ENCODE results near the gene HPCAL1.
"Not testable (repeated sequence)": the region's sequence is repeated elsewhere in the genome, so short reads cannot be mapped to it uniquely, and the experiment has no call there.

Gene HPCAL1

DNA sequence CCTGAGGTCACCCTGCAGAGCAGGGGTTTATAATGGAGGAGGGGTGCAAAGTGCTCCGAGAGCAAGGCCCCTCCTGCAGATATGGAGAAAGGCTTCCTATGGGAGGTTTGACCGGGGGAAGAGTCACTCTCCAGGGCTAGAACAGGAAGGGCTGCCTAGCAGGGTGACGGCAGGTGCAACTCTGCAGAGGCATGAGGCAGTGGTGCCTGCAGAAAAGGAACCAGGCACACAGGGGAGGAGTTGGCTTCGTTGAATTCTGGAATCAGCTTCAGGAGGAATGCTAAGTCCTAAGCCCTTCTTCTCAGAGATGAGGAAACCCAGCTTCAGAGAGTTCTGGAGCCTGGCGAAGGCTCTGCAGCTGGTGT lies 17.5 kb upstream of the HPCAL1 start:
- no peak for DNase-seq (ENCODE audit: low spot score)

GRCh38 chr2:10285556-10286198 lies 17.0 kb upstream of the HPCAL1 start:
- DNase-seq (ENCODE audit: low spot score), result no peak

- DNase-seq (ENCODE audit: low spot score), result no peak
Observed at GRCh38 chr2:10286216-10287037, 16.3 kb upstream of the HPCAL1 start.

DNA sequence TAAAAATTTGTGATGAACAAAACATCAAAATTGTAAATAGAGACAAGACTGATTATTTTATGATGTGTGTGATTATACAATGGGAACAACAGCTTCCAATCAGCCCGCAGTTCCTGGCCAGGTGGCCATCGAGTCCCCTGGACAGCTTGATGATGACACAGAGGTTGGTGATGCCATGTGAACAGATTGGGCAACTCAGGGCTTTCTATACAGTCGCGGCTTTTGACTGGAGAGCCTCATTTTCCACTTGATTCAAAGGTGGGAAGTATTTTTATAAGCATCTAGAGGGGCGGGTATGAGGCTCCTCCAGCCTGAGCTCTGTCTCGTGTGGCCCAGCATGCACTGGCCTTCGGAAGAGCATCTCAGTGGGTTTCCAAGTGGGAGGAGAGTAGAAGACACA lies 14.9 kb upstream of the HPCAL1 start:
- DNase-seq (ENCODE audit: low spot score), result no peak

- no peak for DNase-seq (ENCODE audit: low spot score)
Observed at GRCh38 chr2:10288606-10289005, 14.1 kb upstream of the HPCAL1 start.

- no peak for DNase-seq (ENCODE audit: low spot score)
Observed at GRCh38 chr2:10289352-10289751, 13.4 kb upstream of the HPCAL1 start.

GRCh38 chr2:10289891-10290290 lies 12.8 kb upstream of the HPCAL1 start:
- no peak for DNase-seq (ENCODE audit: low spot score)

DNA sequence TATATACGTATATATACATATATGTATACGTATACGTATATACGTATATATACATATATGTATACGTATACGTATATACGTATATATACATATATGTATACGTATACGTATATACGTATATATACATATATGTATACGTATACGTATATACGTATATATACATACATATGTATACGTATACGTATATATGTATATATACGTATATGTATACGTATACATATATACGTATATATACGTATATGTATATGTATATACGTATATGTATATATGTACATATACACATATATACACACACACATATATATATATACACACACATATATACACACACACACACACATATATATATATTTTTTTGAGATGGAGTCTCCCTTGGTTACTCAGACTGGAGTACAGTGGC lies 11.3 kb upstream of the HPCAL1 start:
- DNase-seq (ENCODE audit: low spot score), result not testable (repeated sequence)

DNA sequence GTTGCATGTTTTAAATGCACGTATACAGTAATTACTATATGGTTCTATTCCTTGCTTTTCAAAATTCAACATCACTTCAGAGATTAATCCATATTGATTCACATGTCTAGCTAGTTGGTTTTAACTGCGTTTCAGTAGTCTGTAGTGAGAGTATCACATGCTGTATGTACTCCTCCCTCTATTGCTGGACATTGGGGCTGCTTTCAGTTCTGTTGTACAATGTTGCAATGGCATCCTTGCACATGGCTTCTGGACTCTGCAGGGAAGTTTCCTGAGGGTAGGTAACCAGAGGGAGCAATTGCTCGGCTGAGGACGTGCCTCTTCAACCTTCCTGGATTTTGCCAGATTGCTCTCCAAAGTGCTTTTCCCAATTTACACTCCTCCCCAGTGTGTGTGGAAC lies 10.7 kb upstream of the HPCAL1 start:
- DNase-seq (ENCODE audit: low spot score), result no peak

- no peak for DNase-seq (ENCODE audit: low spot score)
Observed at GRCh38 chr2:10293603-10294002, 9.1 kb upstream of the HPCAL1 start.

GRCh38 chr2:10294077-10294476 lies 8.6 kb upstream of the HPCAL1 start:
- DNase-seq (ENCODE audit: low spot score), result no peak

GRCh38 chr2:10295649-10296048 lies 7.1 kb upstream of the HPCAL1 start:
- DNase-seq (ENCODE audit: low spot score), result not testable (repeated sequence)

DNA sequence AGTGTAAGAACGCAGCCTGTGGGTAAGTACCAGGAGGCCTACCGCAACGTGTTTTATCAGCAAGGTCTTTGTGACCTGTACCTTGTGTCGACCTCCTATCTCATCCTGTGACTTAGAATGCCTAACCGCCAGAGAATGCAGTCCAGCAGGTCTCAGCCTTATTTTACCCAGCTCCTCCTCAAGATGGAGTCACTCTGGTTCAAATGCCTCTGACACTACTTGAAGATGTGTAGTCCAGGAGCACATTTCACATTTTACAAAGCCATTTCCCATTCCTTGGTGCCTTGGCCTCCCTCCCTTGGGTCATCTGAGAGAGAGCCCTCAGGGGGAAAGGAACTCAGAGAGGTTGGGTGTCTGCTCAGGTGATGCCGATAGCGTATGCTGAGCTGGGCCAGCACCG lies 6.6 kb upstream of the HPCAL1 start:
- no peak for DNase-seq (ENCODE audit: low spot score)

DNA sequence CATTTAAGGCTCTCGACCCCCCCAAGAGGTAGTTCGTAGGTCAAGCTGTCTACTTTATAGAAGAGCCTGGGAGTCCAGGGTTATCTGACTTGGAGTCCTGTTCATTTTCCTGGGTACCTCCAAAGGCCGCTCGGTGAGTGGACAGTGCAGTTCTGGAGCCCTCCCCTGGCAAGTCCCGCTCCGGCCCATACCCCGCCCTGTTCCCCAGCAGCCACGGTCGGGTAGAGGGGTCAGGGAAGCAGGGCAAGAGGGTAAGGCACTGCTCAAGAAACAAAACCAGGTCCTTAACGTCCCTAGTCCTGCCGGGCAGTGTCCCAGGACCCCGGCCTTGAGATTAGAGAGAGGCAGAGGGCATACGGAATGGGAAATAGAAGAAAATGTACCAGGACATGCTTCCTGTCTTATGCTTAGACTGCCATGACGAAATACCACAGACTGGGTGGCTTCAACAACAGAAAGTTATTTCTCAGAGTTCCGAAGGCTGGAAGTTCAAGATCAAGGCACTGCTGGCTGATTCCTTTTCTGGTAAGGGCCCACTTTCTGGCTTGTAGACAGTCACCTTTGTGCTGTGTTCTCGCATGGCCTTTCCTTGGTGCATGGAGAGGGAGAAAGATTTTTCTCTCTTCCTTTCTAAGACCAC lies 5.4 kb upstream of the HPCAL1 start:
- no peak for DNase-seq (ENCODE audit: low spot score)

GRCh38 chr2:10297959-10298531 lies 4.7 kb upstream of the HPCAL1 start:
- DNase-seq (ENCODE audit: low spot score), result peak; percentile 49

DNA sequence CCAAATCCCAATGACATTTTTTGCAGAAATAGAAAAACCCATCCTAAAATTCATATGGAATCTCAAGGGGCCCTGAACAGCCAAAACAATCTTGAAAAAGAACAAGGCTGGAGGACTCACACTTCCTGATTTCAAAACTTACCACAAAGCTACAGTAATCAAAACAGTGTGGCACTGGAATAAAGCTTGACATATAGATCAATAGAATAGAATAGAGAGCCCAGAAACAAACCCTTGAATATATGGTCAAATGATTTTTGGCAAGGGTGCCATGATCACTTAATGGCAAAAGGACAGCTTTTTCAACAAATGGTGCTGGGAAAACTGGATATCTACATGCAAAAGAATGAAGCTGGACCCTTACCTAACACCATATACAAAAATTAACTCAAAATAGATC lies 3.9 kb upstream of the HPCAL1 start:
- not testable (repeated sequence) for DNase-seq (ENCODE audit: low spot score)

GRCh38 chr2:10300328-10300920 lies 2.3 kb upstream of the HPCAL1 start:
- DNase-seq (ENCODE audit: low spot score), result no peak

GRCh38 chr2:10300997-10301940 lies 1.4 kb upstream of the HPCAL1 start:
- DNase-seq (ENCODE audit: low spot score), result no peak

GRCh38 chr2:10301941-10302478 lies 694 bp upstream of the HPCAL1 start:
- DNase-seq (ENCODE audit: low spot score), result no peak

GRCh38 chr2:10303181-10303693 lies 533 bp downstream of the HPCAL1 start:
- DNase-seq (ENCODE audit: low spot score), result no peak

Measured in activated CD4-positive, alpha-beta T cell treated with anti-CD3 and anti-CD28 coated beads, Interleukin-2, Interleukin-4, amounts not matched to agents 100 ng/mL and 50 ng/mL, durations not matched to agents 16 hours and 8 hours (primary cell).